Naive B cell (primary cell): ENCODE data around the gene HEG1. TPM values are rescaled to one million over a fixed set of nuclear protein-coding genes. Genes with fewer than 3 reads are reported as not detected.
A peak's percentile ranks its signal among the peaks of the same experiment; 100 is the strongest.

Experiments
- ATAC-seq, 2 donors: fragments of 150-1000 bp; cut with Tn5 transposase; 2 replicates each; pipeline ENCODE4 v1.10.0; 2021; ENCODE audit warnings: low read depth in 2 of 2, mild to moderate bottlenecking in 2 of 2, moderate library complexity in 2 of 2
- DNase-seq: peaks from one replicate; pipeline ENCODE4 v3.0.0; 2022
- H3K27ac Mint-ChIP-seq, 6 donors: one replicate each; pipeline ENCODE4 v1.8.0; 2020 to 2022; ENCODE audit warnings: mild to moderate bottlenecking in 6 of 6, mixed read lengths in 6 of 6, moderate library complexity in 5 of 6, inconsistent platforms in 2 of 6
- H3K27me3 Mint-ChIP-seq, 3 donors: one replicate each; pipeline ENCODE4 v1.8.0; 2021 to 2022; ENCODE audit warnings: mixed read lengths in 3 of 3, mild to moderate bottlenecking in 1 of 3
- H3K36me3 Mint-ChIP-seq, 2 donors: one replicate each; pipeline ENCODE4 v1.8.0; 2020 to 2022; ENCODE audit warnings: mixed read lengths in 2 of 2, inconsistent platforms in 1 of 2, mild to moderate bottlenecking in 1 of 2
- H3K4me1 Mint-ChIP-seq, 3 donors: one replicate each; pipeline ENCODE4 v1.8.0; 2020 to 2022; ENCODE audit warnings: mixed read lengths in 3 of 3, inconsistent platforms in 1 of 3, mild to moderate bottlenecking in 1 of 3, moderate library complexity in 1 of 3
- H3K4me3 Mint-ChIP-seq, 8 donors: one replicate each; pipeline ENCODE4 v1.8.0; 2020 to 2022; ENCODE audit warnings: mild to moderate bottlenecking in 8 of 8, mixed read lengths in 8 of 8, moderate library complexity in 8 of 8, inconsistent platforms in 2 of 8
- H3K9me3 Mint-ChIP-seq, 7 donors: one replicate each; pipeline ENCODE4 v1.8.0; 2020 to 2022; ENCODE audit warnings: mixed read lengths in 7 of 7, mild to moderate bottlenecking in 5 of 7, inconsistent platforms in 2 of 7, moderate library complexity in 1 of 7
- polyA plus RNA-seq, 6 donors: library from polyadenylated mRNA; unstranded; fragments of 300-500 nt; fragmentation: Illumina TruSeq; gene quantifications; one replicate each; pipeline ENCODE4 v1.2.3, GENCODE V29; 2021; ENCODE audit warnings: low read depth in 6 of 6

The HEG1 gene
- polyA plus RNA-seq, 6 donors from 2014 or later = 0.73 to 1.8 (median 1.1) TPM; not detected in 1

DNA sequence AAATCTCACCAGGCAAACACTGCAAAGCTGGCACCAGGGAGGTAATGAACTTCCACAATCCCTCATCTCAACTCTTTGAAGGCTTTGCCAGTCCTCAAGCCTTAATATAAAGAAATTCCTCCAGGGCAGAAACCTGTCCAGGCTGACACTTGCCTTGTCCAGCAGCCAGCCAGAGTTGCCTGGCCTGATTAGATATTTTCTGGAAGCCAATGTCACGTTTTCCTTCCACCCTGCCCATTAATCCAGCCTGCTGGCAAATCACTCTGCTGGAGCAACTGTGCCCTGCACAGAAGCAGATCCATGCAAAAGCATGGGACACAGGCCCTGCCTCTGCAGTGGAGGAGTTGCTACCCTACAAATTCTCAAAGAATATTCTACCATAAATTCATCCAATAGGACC, 56.5 kb downstream of the HEG1 start:
- peaks cover 0 to 9% (median 4%) of the 10 kb centered on the region in 3 donors for H3K4me1 Mint-ChIP-seq
- no peaks in the 10 kb centered on the region for H3K27me3 Mint-ChIP-seq
- H3K4me3 Mint-ChIP-seq = no peak overlapping the region
- ATAC-seq (no peak), DNase-seq (no peak)
- H3K36me3 Mint-ChIP-seq = peaks cover 0 to 17% of the 10 kb centered on the region in 2 donors
- H3K27ac Mint-ChIP-seq = peak overlapping the region in 1 of 6 donors; percentile 81
- no peaks in the 10 kb centered on the region for H3K9me3 Mint-ChIP-seq

DNA sequence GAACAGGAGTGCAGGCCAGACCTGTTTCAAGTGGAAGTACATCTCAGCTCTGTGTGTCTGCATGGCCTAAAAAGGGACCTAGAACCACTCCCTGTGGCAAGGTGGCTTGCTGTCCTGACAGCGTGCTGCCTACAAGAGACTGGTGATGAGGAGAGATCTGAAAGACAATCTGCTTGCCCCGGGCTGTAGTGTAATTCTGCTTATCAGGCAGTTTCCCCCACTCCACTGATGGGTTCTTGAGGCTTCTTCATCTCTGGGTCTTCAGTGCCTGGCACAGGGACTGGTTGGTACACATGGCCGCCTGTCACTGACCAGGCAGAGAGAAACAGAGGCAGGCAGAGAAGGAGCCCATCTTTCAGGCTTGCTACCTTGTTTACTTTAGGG, 57.6 kb downstream of the HEG1 start:
- Mint-ChIP-seq H3K4me1 (peaks cover 0 to 9% (median 4%) of the 10 kb centered on the region in 3 donors), H3K27ac (peak overlapping the region in 1 of 6 donors; percentile 42), H3K27me3 (no peaks in the 10 kb centered on the region), H3K9me3 (no peaks in the 10 kb centered on the region), H3K36me3 (peaks cover 0 to 15% of the 10 kb centered on the region in 2 donors), H3K4me3 (no peak overlapping the region)
- no peak for ATAC-seq
- no peak for DNase-seq

- Mint-ChIP-seq H3K27ac (peak overlapping the region in 2 of 6 donors; percentile 9 to 42), H3K27me3 (no peaks in the 10 kb centered on the region), H3K4me1 (peaks cover 0 to 9% (median 4%) of the 10 kb centered on the region in 3 donors), H3K4me3 (no peak overlapping the region), H3K9me3 (no peaks in the 10 kb centered on the region), H3K36me3 (peaks cover 0 to 10% of the 10 kb centered on the region in 2 donors)
- DNase-seq (no peak), ATAC-seq (no peak)
Measured at GRCh38 chr3:124997303-124998246, 58.2 kb downstream of the HEG1 start.

GRCh38 chr3:124995460-124995994, 60.3 kb downstream of the HEG1 start:
- Mint-ChIP-seq H3K4me1 (peaks cover 0 to 9% (median 4%) of the 10 kb centered on the region in 3 donors), H3K4me3 (peak overlapping the region in 2 of 8 donors; percentile 4 to 63), H3K36me3 (peaks cover 0 to 7% of the 10 kb centered on the region in 2 donors), H3K27ac (peak overlapping the region in 2 of 6 donors; percentile 9 to 49), H3K27me3 (no peaks in the 10 kb centered on the region), H3K9me3 (no peaks in the 10 kb centered on the region)
- peak; percentile 39 for DNase-seq
- ATAC-seq = peak; percentile 66 to 79

DNA sequence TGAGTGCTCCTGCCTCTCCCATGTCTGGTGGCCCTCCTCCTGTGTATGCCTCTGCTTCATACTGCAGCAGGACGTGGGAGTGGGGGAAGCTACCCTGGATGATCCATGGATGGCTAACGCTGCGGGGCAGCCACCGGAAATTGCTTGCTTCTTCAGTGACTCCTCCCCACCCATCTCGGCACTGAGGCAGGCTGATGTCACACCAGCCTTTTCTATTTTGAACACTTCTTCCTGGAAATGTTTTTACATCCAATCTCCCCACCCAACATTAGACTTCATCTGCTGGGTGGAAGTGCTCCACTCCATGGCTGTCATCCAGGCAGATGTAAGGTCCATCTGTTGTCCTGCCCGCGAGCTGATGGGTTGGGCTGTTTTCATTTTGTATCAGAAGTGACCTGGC, 62.3 kb downstream of the HEG1 start:
- Mint-ChIP-seq H3K36me3 (peaks cover 0 to 5% of the 10 kb centered on the region in 2 donors), H3K27me3 (no peaks in the 10 kb centered on the region), H3K4me1 (peaks cover 0 to 9% (median 4%) of the 10 kb centered on the region in 3 donors), H3K9me3 (no peaks in the 10 kb centered on the region), H3K4me3 (no peak overlapping the region), H3K27ac (no peak overlapping the region)
- ATAC-seq = no peak
- no peak for DNase-seq

DNA sequence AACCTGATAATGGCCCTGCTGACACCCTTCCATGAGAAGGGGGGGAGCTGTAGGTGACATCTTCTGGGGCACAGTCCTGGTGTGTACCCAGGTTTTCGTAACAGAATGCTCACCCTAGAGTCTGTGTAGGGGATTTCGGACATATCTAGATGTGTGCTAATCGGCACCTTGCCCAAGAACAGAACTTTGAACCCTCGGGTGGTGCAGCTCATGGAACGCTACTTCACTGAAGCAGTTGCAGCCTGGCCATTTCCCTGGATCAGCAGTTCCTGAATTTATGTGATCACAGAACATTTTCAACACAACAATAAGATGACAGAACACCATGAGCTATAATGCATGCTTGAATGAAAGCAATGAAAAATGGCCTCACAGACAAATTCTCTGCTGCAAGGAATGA, 63.8 kb downstream of the HEG1 start:
- Mint-ChIP-seq H3K36me3 (peaks cover 0 to 5% of the 10 kb centered on the region in 2 donors), H3K4me3 (no peak overlapping the region), H3K27me3 (no peaks in the 10 kb centered on the region), H3K27ac (no peak overlapping the region), H3K4me1 (peaks cover 0 to 9% (median 4%) of the 10 kb centered on the region in 3 donors), H3K9me3 (no peaks in the 10 kb centered on the region)
- DNase-seq (no peak), ATAC-seq (no peak)

- H3K27me3 Mint-ChIP-seq = no peaks in the 10 kb centered on the region
- peaks cover 0 to 1% (median 0%) of the 10 kb centered on the region in 7 donors for H3K9me3 Mint-ChIP-seq
- peak overlapping the region in 1 of 6 donors; percentile 24 for H3K27ac Mint-ChIP-seq
- H3K4me3 Mint-ChIP-seq = no peak overlapping the region
- peaks cover 0 to 5% of the 10 kb centered on the region in 2 donors for H3K36me3 Mint-ChIP-seq
- ATAC-seq (no peak), DNase-seq (no peak)
- H3K4me1 Mint-ChIP-seq = no peaks in the 10 kb centered on the region
Measured at GRCh38 chr3:124986192-124987143, 69.3 kb downstream of the HEG1 start.

DNA sequence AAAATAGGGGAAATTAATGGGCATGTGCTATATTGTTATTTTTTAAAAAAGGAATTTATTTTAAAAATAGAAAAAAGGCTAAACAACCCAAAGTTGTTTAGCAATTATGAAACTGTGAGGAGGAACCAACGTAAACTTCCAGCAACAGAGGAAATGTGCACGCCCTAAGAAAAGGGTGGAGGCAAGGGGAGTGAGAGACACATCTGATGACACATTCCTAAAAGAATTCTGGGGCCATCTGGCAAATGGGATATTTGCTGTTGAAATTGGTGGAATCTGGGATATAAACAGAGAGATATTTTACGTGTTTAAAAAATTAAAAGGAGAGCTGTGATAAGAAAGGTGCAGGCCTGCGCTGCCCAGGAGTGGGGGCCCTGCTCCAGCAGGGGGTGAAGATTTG, 70.4 kb downstream of the HEG1 start:
- peaks cover 0 to 5% of the 10 kb centered on the region in 2 donors for H3K36me3 Mint-ChIP-seq
- H3K9me3 Mint-ChIP-seq = peaks cover 0 to 1% (median 0%) of the 10 kb centered on the region in 7 donors
- ATAC-seq (no peak), DNase-seq (no peak)
- H3K4me1 Mint-ChIP-seq = no peaks in the 10 kb centered on the region
- H3K4me3 Mint-ChIP-seq = no peak overlapping the region
- H3K27ac Mint-ChIP-seq = no peak overlapping the region
- no peaks in the 10 kb centered on the region for H3K27me3 Mint-ChIP-seq

DNA sequence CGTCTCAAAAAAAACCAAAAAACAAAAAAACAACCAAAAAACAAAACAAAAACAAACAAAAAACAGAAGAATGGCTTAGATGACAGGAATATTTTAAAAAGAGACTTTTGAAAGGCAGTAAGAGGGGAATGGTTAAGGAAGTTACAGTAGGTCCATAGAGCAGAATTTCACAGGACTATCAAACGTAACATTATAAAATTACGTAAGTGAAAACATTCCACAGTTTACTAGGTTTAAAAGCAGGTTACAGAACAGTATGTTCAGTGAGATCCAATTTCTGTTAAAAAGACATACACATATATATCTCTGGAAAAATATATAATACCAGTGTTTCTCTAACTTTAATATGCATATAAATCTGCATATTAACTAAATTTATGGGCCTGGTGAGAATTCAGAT, 71.0 kb downstream of the HEG1 start:
- Mint-ChIP-seq H3K4me3 (no peak overlapping the region), H3K9me3 (peaks cover 0 to 1% (median 0%) of the 10 kb centered on the region in 7 donors), H3K36me3 (peaks cover 0 to 9% of the 10 kb centered on the region in 2 donors), H3K27ac (no peak overlapping the region), H3K27me3 (no peaks in the 10 kb centered on the region), H3K4me1 (no peaks in the 10 kb centered on the region)
- no peak for ATAC-seq
- DNase-seq = no peak

- Mint-ChIP-seq H3K4me1 (no peaks in the 10 kb centered on the region), H3K27me3 (no peaks in the 10 kb centered on the region), H3K27ac (peak overlapping the region in 1 of 6 donors; percentile 36), H3K4me3 (no peak overlapping the region), H3K9me3 (peaks cover 0 to 1% (median 0%) of the 10 kb centered on the region in 7 donors), H3K36me3 (peaks cover 0 to 5% of the 10 kb centered on the region in 2 donors)
- ATAC-seq = no peak
- DNase-seq = no peak
Measured at GRCh38 chr3:124982855-124983254, 72.9 kb downstream of the HEG1 start.

DNA sequence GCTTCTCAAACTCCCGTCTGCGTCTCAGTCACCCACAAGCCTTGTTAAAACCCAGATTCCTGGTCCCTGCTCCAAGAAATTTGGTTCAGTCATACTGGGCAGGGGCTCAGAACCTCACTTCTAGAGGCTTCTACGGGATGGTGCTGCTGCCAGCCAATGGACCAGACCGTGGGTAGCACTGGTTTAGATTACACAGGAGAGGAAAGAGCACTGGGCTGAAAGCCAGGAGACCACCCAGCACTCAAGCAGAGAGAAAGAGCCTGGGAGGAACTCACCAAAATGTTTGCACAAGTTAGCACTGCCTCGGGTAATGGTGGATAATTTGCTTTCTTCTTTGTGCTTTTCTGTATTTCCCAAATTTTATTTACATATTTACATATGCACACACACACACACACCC, 74.3 kb downstream of the HEG1 start:
- DNase-seq = no peak
- Mint-ChIP-seq H3K27ac (no peak overlapping the region), H3K4me1 (no peaks in the 10 kb centered on the region), H3K27me3 (no peaks in the 10 kb centered on the region), H3K9me3 (peaks cover 0 to 1% (median 0%) of the 10 kb centered on the region in 7 donors), H3K36me3 (peaks cover 0 to 17% of the 10 kb centered on the region in 2 donors), H3K4me3 (no peak overlapping the region)
- no peak for ATAC-seq

GRCh38 chr3:124978627-124979026, 77.2 kb downstream of the HEG1 start:
- ATAC-seq = no peak
- H3K4me3 Mint-ChIP-seq = no peak overlapping the region
- peaks cover 0 to 1% (median 0%) of the 10 kb centered on the region in 7 donors for H3K9me3 Mint-ChIP-seq
- DNase-seq = no peak
- no peaks in the 10 kb centered on the region for H3K4me1 Mint-ChIP-seq
- H3K36me3 Mint-ChIP-seq = peaks cover 0 to 17% of the 10 kb centered on the region in 2 donors
- no peak overlapping the region for H3K27ac Mint-ChIP-seq
- no peaks in the 10 kb centered on the region for H3K27me3 Mint-ChIP-seq

GRCh38 chr3:124976383-124976782, 79.4 kb downstream of the HEG1 start:
- Mint-ChIP-seq H3K36me3 (peaks cover 0 to 17% of the 10 kb centered on the region in 2 donors), H3K27me3 (no peaks in the 10 kb centered on the region), H3K4me1 (no peaks in the 10 kb centered on the region), H3K27ac (no peak overlapping the region), H3K9me3 (no peaks in the 10 kb centered on the region), H3K4me3 (no peak overlapping the region)
- DNase-seq (no peak), ATAC-seq (no peak)
